ENCODE data around the gene LPCAT3.

LPCAT3 gene

DNA sequence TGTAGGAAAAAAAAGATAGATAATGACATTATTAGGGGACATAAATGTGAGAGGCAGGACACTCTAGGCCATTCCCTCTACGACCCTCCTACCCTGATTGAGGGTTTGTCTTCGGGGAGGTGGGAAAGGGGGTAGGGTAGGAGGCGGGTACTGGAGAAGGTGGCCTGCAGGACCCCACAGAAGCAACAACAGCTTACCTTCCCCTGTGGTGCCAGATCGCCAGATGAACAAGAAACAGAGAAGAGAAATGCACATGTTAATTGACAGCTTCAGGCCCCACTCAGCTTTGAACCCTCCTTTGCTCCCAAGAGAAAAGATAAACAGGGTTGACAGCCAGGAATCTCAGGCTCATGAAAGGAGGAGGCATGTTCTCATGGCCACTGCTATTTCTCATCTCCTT lies 52.6 kb downstream of the LPCAT3 start:
- in situ Hi-C loops (cut with MboI; ENCODE audit: low pct_unique_long_range_greater_than_20kb, low sequenced_read_pairs, unreplicated experiment): no loop called here
- TF ChIP-seq CTCF (IDR thresholded peaks at IDR 0.05; ENCODE audit: extremely low read depth, insufficient read depth, missing control alignments): no peak
- no peak for DNase-seq (ENCODE audit: low spot score)

GRCh38 chr12:6965026-6965661 lies 53.1 kb downstream of the LPCAT3 start:
- peak; percentile 88 for DNase-seq (ENCODE audit: low spot score)
- in situ Hi-C loops (cut with MboI; ENCODE audit: low pct_unique_long_range_greater_than_20kb, low sequenced_read_pairs, unreplicated experiment): no loop called here

DNA sequence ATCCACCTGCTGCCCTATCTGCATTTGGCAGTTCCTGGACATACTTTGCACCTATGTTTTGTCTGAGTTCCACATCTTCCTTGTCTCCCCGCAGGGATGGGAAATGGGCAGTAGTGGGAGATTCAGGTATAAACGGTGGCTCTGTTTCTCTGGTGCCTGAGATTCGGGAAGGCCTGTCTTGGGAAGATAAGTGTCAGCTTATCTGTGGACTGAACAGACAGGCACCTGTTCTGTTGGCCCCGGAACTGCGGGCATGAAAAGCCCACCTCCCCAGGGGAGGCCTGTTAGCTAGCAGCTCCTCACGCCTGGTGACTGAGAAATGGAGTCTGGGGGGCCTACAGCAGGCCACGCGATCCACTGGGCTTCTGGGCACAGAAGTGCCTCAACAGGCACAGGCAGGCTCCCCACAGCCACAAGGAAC lies 53.7 kb downstream of the LPCAT3 start:
- in situ Hi-C loops (cut with MboI; ENCODE audit: low pct_unique_long_range_greater_than_20kb, low sequenced_read_pairs, unreplicated experiment): no loop called here
- no peak for DNase-seq (ENCODE audit: low spot score)
- TF ChIP-seq CTCF (IDR thresholded peaks at IDR 0.05; ENCODE audit: extremely low read depth, insufficient read depth, missing control alignments): no peak

More at GRCh38 chr12:6965026-6965661, 53.1 kb downstream of the LPCAT3 start:
- TF ChIP-seq CTCF (IDR thresholded peaks at IDR 0.05; ENCODE audit: extremely low read depth, insufficient read depth, missing control alignments): peak; percentile 91

- in situ Hi-C loops (cut with MboI; ENCODE audit: low pct_unique_long_range_greater_than_20kb, low sequenced_read_pairs, unreplicated experiment): no loop called here
- no peak for TF ChIP-seq CTCF (IDR thresholded peaks at IDR 0.05; ENCODE audit: extremely low read depth, insufficient read depth, missing control alignments)
- DNase-seq (ENCODE audit: low spot score): no peak
Measured at GRCh38 chr12:6963791-6964413, 54.4 kb downstream of the LPCAT3 start.

- DNase-seq (ENCODE audit: low spot score): no peak
- TF ChIP-seq CTCF (IDR thresholded peaks at IDR 0.05; ENCODE audit: extremely low read depth, insufficient read depth, missing control alignments): no peak
Measured at GRCh38 chr12:6963016-6963731, 55.1 kb downstream of the LPCAT3 start.

GRCh38 chr12:6962285-6963015 lies 55.8 kb downstream of the LPCAT3 start:
- DNase-seq (ENCODE audit: low spot score): no peak
- in situ Hi-C loops (cut with MboI; ENCODE audit: low pct_unique_long_range_greater_than_20kb, low sequenced_read_pairs, unreplicated experiment): no loop called here

More at GRCh38 chr12:6963016-6963731, 55.1 kb downstream of the LPCAT3 start:
- in situ Hi-C loops (cut with MboI; ENCODE audit: low pct_unique_long_range_greater_than_20kb, low sequenced_read_pairs, unreplicated experiment): no loop called here

More at GRCh38 chr12:6962285-6963015, 55.8 kb downstream of the LPCAT3 start:
- no peak for TF ChIP-seq CTCF (IDR thresholded peaks at IDR 0.05; ENCODE audit: extremely low read depth, insufficient read depth, missing control alignments)
